Measurements from ENCODE around the gene CNPY1.

DNA sequence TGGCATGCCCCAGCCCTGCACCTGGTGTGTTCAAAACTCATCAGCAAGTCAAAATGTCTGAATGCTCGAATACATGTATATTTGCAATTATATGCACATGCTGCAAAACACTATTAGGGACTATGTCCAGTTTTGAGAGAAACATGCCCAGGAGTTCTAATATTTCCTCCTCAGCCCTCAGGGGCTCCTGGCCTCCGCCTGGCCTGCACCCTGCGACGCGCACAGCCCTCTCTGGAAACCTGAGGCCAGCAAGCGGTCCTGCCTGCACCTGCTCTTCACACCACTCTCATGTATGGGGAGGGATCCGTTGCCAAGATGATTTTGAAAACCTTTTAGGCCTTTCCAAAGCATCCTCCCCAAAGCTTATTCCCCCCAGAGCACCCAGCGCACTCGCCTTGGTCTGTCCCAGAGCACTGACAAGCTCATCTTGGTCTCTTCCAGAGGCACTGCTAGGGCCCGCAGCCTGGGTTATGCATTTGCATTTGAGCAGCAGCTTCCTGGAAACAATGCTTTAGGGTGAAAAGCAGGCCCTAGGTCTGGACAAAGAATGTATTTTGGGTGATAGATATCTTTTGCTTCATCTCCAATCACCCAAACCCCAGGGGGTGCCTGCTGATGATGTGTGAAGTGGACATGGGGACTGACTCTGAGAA lies 22.6 kb upstream of the CNPY1 start:
- TF ChIP-seq, protein P1, sequence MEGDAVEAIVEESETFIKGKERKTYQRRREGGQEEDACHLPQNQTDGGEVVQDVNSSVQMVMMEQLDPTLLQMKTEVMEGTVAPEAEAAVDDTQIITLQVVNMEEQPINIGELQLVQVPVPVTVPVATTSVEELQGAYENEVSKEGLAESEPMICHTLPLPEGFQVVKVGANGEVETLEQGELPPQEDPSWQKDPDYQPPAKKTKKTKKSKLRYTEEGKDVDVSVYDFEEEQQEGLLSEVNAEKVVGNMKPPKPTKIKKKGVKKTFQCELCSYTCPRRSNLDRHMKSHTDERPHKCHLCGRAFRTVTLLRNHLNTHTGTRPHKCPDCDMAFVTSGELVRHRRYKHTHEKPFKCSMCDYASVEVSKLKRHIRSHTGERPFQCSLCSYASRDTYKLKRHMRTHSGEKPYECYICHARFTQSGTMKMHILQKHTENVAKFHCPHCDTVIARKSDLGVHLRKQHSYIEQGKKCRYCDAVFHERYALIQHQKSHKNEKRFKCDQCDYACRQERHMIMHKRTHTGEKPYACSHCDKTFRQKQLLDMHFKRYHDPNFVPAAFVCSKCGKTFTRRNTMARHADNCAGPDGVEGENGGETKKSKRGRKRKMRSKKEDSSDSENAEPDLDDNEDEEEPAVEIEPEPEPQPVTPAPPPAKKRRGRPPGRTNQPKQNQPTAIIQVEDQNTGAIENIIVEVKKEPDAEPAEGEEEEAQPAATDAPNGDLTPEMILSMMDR (IDR thresholded peaks at IDR 0.05; ENCODE audit: insufficient read depth, low read depth, low read length) = no peak
- no peak for TF ChIP-seq EZH2 (IDR thresholded peaks at IDR 0.05; ENCODE audit: insufficient read depth, low read length)
